ENCODE data around the gene HCN2.

Gene HCN2

GRCh38 chr19:650121-650520, 60.4 kb downstream of the HCN2 start:
- no peak for DNase-seq
- no peaks in the 10 kb centered on the region for H3K27me3 ChIP-seq (ENCODE audit: insufficient read depth, low read depth, severe bottlenecking)
- no peaks in the 10 kb centered on the region for H3K9me3 ChIP-seq (ENCODE audit: severe bottlenecking)
- TF ChIP-seq CTCF (IDR thresholded peaks at IDR 0.05; ENCODE audit: low read depth, low read length): no peak
- no peak overlapping the region for H3K4me3 ChIP-seq (ENCODE audit: low read depth, low read length)
- H3K36me3 ChIP-seq: peaks cover 69% of the 10 kb centered on the region
- no peak overlapping the region for H3K27ac ChIP-seq

- no peak overlapping the region for H3K27ac ChIP-seq
- H3K4me3 ChIP-seq (ENCODE audit: low read depth, low read length): no peak overlapping the region
- no peak for TF ChIP-seq CTCF (IDR thresholded peaks at IDR 0.05; ENCODE audit: low read depth, low read length)
- no peaks in the 10 kb centered on the region for H3K9me3 ChIP-seq (ENCODE audit: severe bottlenecking)
- H3K36me3 ChIP-seq: peaks cover 62% of the 10 kb centered on the region
- no peaks in the 10 kb centered on the region for H3K27me3 ChIP-seq (ENCODE audit: insufficient read depth, low read depth, severe bottlenecking)
- no peak for DNase-seq
Measured at GRCh38 chr19:651114-651818, 61.6 kb downstream of the HCN2 start.

- no peak for TF ChIP-seq CTCF (IDR thresholded peaks at IDR 0.05; ENCODE audit: low read depth, low read length)
- H3K36me3 ChIP-seq: peaks cover 56% of the 10 kb centered on the region
- H3K4me3 ChIP-seq (ENCODE audit: low read depth, low read length): no peak overlapping the region
- H3K9me3 ChIP-seq (ENCODE audit: severe bottlenecking): no peaks in the 10 kb centered on the region
- no peak overlapping the region for H3K27ac ChIP-seq
- H3K27me3 ChIP-seq (ENCODE audit: insufficient read depth, low read depth, severe bottlenecking): no peaks in the 10 kb centered on the region
- no peak for DNase-seq
Measured at GRCh38 chr19:651991-652390, 62.3 kb downstream of the HCN2 start.

GRCh38 chr19:652467-653389, 63.0 kb downstream of the HCN2 start:
- Histone ChIP-seq H3K27ac (no peak overlapping the region), H3K27me3 (ENCODE audit: insufficient read depth, low read depth, severe bottlenecking) (no peaks in the 10 kb centered on the region), H3K9me3 (ENCODE audit: severe bottlenecking) (no peaks in the 10 kb centered on the region), H3K36me3 (peaks cover 56% of the 10 kb centered on the region), H3K4me3 (ENCODE audit: low read depth, low read length) (no peak overlapping the region)
- no peak for DNase-seq
- TF ChIP-seq CTCF (IDR thresholded peaks at IDR 0.05; ENCODE audit: low read depth, low read length): no peak

GRCh38 chr19:653425-653824, 63.7 kb downstream of the HCN2 start:
- no peak for DNase-seq
- H3K4me3 ChIP-seq (ENCODE audit: low read depth, low read length): no peak overlapping the region
- H3K36me3 ChIP-seq: peaks cover 58% of the 10 kb centered on the region
- no peak for TF ChIP-seq CTCF (IDR thresholded peaks at IDR 0.05; ENCODE audit: low read depth, low read length)
- no peaks in the 10 kb centered on the region for H3K9me3 ChIP-seq (ENCODE audit: severe bottlenecking)
- no peaks in the 10 kb centered on the region for H3K27me3 ChIP-seq (ENCODE audit: insufficient read depth, low read depth, severe bottlenecking)
- H3K27ac ChIP-seq: no peak overlapping the region
